HepG2 (cell line): Measurements from ENCODE around the gene JAKMIP3. TPM values are rescaled to one million over a fixed set of nuclear protein-coding genes. Genes with fewer than 3 reads are reported as not detected.

ENCODE experiments used
- ATAC-seq: fragments of 200-7000 bp; cut with Tn5 transposase; 3 replicates; pipeline ENCODE4 v1.9.1; 2020; ENCODE audit warnings: mild to moderate bottlenecking, moderate library complexity
- BruUV-seq: library from RNA; stranded (reverse); fragments of 400-500 nt; replicated peaks from 2 replicates; lab custom pipeline; 2021; lab: Mats Ljungman, UMichigan
- CTCF ChIA-PET: fragments of 300-600 bp; formaldehyde crosslinking; extraction: SDS; loops from one replicate; lab custom pipeline; 2021; ENCODE audit warnings: low total read pairs, inconsistent platforms, low intra/inter-chr PET ratio; lab: Yijun Ruan, JAX
- POLR2A ChIA-PET: fragments of 350-600 bp; sonication (Branson Sonifier 250); formaldehyde crosslinking; loops from one replicate; lab custom pipeline; 2020; ENCODE audit warnings: antibody characterized with exemption, inconsistent platforms; lab: Yijun Ruan, JAX
- DNase-seq: peaks from one replicate; pipeline ENCODE4 v3.0.0-alpha.2; 2015; ENCODE audit warnings: low spot score
- FAIRE-seq: peaks from 3 replicates; lab custom pipeline; 2011; peaks lifted over from hg19 to GRCh38; lab: Jason Lieb, UNC
- H2AFZ ChIP-seq: one replicate; pipeline ENCODE4 v1.6.1; 2011; ENCODE audit warnings: low read length, inconsistent platforms
- H3K27ac ChIP-seq: fragments of 300-600 bp; 3 replicates; pipeline ENCODE4 v1.8.0; 2011; ENCODE audit warnings: mixed run types, mild to moderate bottlenecking, mixed read lengths, low read length, inconsistent platforms; ENCODE audit not compliant: insufficient read depth; ENCODE audit errors: extremely low read length
- H3K27me3 ChIP-seq, 2 experiments: fragments of 200-600 bp in 1 of 2; 2 replicates in 1 of 2; 3 replicates in 1 of 2; pipeline versions ENCODE4 v1.6.0 to v1.8.0; 2011; ENCODE audit warnings: low read length in 2 of 2, mild to moderate bottlenecking in 2 of 2, moderate library complexity in 2 of 2, inconsistent platforms in 1 of 2; ENCODE audit not compliant: insufficient read depth in 2 of 2, control insufficient read depth in 1 of 2
- H3K36me3 ChIP-seq, 2 experiments: fragments of 200-600 bp in 1 of 2; replicated peaks in 1 of 2; 2 replicates in 1 of 2; 3 replicates in 1 of 2; pipeline versions ENCODE4 v1.5.1 to v1.8.0; 2011; ENCODE audit warnings: low read length in 2 of 2, inconsistent platforms in 1 of 2; ENCODE audit not compliant: insufficient read depth in 2 of 2, control insufficient read depth in 1 of 2
- H3K4me1 ChIP-seq: 2 replicates; pipeline ENCODE4 v1.5.1; 2012; ENCODE audit warnings: low read length, inconsistent platforms; ENCODE audit not compliant: insufficient read depth
- H3K4me2 ChIP-seq: 2 replicates; pipeline ENCODE4 v1.6.0; 2011; ENCODE audit warnings: low read depth, low read length, inconsistent platforms
- H3K4me3 ChIP-seq, 3 experiments: fragments of 200-600 bp in 1 of 3; sonication (generic), shearing (Covaris generic) in 1 of 3; replicated peaks in 1 of 3; 2 replicates each; pipeline ENCODE4 v1.5.1; 2011 to 2016; ENCODE audit warnings: low read length in 3 of 3, inconsistent platforms in 2 of 3, low read depth in 2 of 3, mild to moderate bottlenecking in 2 of 3, control low read depth in 1 of 3, mixed read lengths in 1 of 3; ENCODE audit not compliant: insufficient read depth in 1 of 3
- H3K79me2 ChIP-seq: one replicate; pipeline ENCODE4 v1.6.1; 2011; ENCODE audit warnings: low read length, inconsistent platforms; ENCODE audit not compliant: insufficient read depth
- H3K9ac ChIP-seq: 2 replicates; pipeline ENCODE4 v1.6.0; 2011; ENCODE audit warnings: mild to moderate bottlenecking, low read depth, low read length, inconsistent platforms; ENCODE audit not compliant: insufficient read depth
- H3K9me3 ChIP-seq: 2 replicates; pipeline ENCODE4 v1.5.1; 2012; ENCODE audit warnings: mild to moderate bottlenecking, low read length
- H4K20me1 ChIP-seq: 2 replicates; pipeline ENCODE4 v1.6.0; 2011; ENCODE audit warnings: inconsistent platforms, mild to moderate bottlenecking, low read length, moderate library complexity; ENCODE audit not compliant: insufficient read depth
- ELF1 ChIP-seq: sonication (generic); formaldehyde crosslinking; IDR thresholded peaks from 2 replicates; pipeline ENCODE4 v1.4.0; 2020; ENCODE audit warnings: missing genetic modification reagents
- NR1H2 ChIP-seq: sonication (generic); formaldehyde crosslinking; IDR thresholded peaks from 2 replicates; pipeline ENCODE4 v1.8.1; 2022; ENCODE audit warnings: low read depth, missing genetic modification reagents, borderline replicate concordance
- ZBTB25 ChIP-seq: IDR thresholded peaks from 2 replicates; pipeline ENCODE4 v1.6.1; 2018; ENCODE audit warnings: missing genetic modification reagents
- WGBS: methylation state at CpG from one replicate; pipeline ENCODE4 v1.1.6; 2017; ENCODE audit warnings: low lambda C conversion rate; 5-methylcytosine and 5-hydroxymethylcytosine counted together
- in situ Hi-C: cut with HindIII; loops from 2 replicates; pipeline ENCODE4 v1.10.0; 2017; ENCODE audit warnings: low pct_unique_long_range_greater_than_20kb; ENCODE audit not compliant: extremely low pct_ligation_motif_present
- intact Hi-C: fragments of 100-400 bp; cut with micrococcal nuclease; formaldehyde crosslinking; loops from one replicate; pipeline ENCODE4 v1.10.0; 2022; ENCODE audit not compliant: unreplicated experiment
- polyA plus RNA-seq, 8 experiments: library from polyadenylated mRNA; depleted of rRNA in 3 of 8; stranded (reverse) in 7 of 8; unstranded in 1 of 8; fragments of >200 nt; fragmentation: Illumina TruSeq in 4 of 8; extraction: Trizol in 4 of 8; gene quantifications; 2 replicates each; pipeline versions ENCODE4 v1.2.1 to v1.2.3, GENCODE V29; 2011 to 2016; ENCODE audit warnings: low read depth in 4 of 8, missing spikeins in 1 of 8, mixed read lengths in 1 of 8; ENCODE audit not compliant: insufficient read depth in 1 of 8
- total RNA-seq, 5 experiments: library from RNA; depleted of rRNA; stranded (reverse); fragments of >200 nt; fragmentation: Illumina TruSeq; extraction: Trizol; gene quantifications; 2 replicates each; pipeline ENCODE4 v1.2.3, GENCODE V29; 2016; ENCODE audit warnings: low read depth in 1 of 5

JAKMIP3 gene
- total and polyA plus RNA-seq, 2 of the 13 experiments (the other 11 are each of a cell fraction or from before 2014, with no cell fraction given) = 0.03 to 0.11 TPM

- FAIRE-seq (no peak), DNase-seq (no peak), ATAC-seq (no peak)
- POLR2A ChIA-PET = no interaction called here
- no peak overlapping the region for H2AFZ ChIP-seq
- H3K27ac ChIP-seq = no peak overlapping the region
- WGBS = 55% methylated on average over 13 of the region's 27 CpGs
- intact Hi-C loops = no loop called here
- no peak overlapping the region for H3K4me2 ChIP-seq
- H3K4me1 ChIP-seq = no peaks in the 10 kb centered on the region
- in situ Hi-C loops = no loop called here
- BruUV-seq = no TSS peak
- H3K36me3 ChIP-seq = no peaks in the 10 kb centered on the region
- no peak overlapping the region for H3K9ac ChIP-seq
- H3K79me2 ChIP-seq = no peaks in the 10 kb centered on the region
- no peak overlapping the region for H3K4me3 ChIP-seq
- H3K27me3 ChIP-seq = peaks cover 0 to 18% of the 10 kb centered on the region in 2 experiments; a peak in 4 of 5 replicates
- H3K9me3 ChIP-seq = no peaks in the 10 kb centered on the region
- no peak for TF ChIP-seq ZBTB25
- CTCF ChIA-PET = no interaction called here
- H4K20me1 ChIP-seq = no peaks in the 10 kb centered on the region
Measured at GRCh38 chr10:132107186-132107948, 41.6 kb downstream of the JAKMIP3 start.

- in situ Hi-C loops = no loop called here
- Histone ChIP-seq H3K9ac (no peak overlapping the region), H3K4me2 (no peak overlapping the region), H3K4me1 (no peaks in the 10 kb centered on the region), H3K27ac (no peak overlapping the region), H4K20me1 (no peaks in the 10 kb centered on the region), H2AFZ (no peak overlapping the region), H3K36me3 (no peaks in the 10 kb centered on the region), H3K9me3 (no peaks in the 10 kb centered on the region), H3K79me2 (no peaks in the 10 kb centered on the region), H3K4me3 (no peak overlapping the region), H3K27me3 (peaks cover 0 to 26% of the 10 kb centered on the region in 2 experiments; a peak in 4 of 5 replicates)
- ChIA-PET POLR2A (no interaction called here), CTCF (no interaction called here)
- intact Hi-C loops = no loop called here
- WGBS = 32% methylated on average over 9 of the region's 13 CpGs
- DNase-seq (no peak), ATAC-seq (peak; percentile 30; the same call in 1 of the 3 replicates), FAIRE-seq (no peak)
- BruUV-seq = no TSS peak
- TF ChIP-seq NR1H2 (CRISPR knock-in tag) (no peak), ELF1 (no peak)
Measured at GRCh38 chr10:132107949-132108877, 42.5 kb downstream of the JAKMIP3 start.
